HG03025 (cell line): ENCODE measurements around the gene ADAMTS4.

Experiments used
- ATAC-seq: cut with Tn5 transposase; IDR thresholded peaks from one replicate; pipeline ENCODE4 v1.9.1; 2021; ENCODE audit warnings: mild to moderate bottlenecking, moderate library complexity; ENCODE audit not compliant: unreplicated experiment, low FRiP score

ADAMTS4 gene

DNA sequence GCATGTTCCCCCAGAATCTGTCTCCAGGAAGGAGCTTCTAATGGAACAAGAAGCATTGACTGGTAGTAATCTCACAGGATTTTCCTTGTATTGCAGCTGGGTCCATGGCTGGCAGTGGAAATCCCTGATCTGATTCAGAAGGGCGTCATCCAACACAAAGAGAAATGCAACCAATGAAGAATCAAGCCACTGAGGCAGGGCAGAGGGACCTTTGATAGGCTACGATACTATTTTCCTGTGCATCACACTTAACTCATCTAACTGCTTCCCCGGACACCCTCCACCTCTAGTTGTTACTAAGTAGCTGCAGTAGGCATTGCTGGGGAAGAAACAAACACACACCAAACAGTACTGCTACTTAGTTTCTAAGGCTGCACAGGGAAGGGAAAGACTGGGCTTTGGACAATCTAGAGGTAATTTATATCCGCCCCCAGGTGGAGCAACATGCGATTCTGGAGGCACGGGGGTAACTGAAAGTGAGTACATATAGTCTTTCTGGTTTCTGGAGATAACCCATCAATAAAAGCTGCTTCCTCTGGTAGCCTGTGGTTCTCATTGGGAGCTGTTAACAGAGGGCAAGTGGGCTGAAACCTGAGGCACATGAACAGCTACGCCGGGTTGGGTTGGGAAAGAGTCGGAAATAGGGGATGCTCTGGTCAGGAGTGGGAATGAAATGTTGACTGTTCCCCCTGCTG, 40.4 kb downstream of the ADAMTS4 start:
- ATAC-seq: no peak

DNA sequence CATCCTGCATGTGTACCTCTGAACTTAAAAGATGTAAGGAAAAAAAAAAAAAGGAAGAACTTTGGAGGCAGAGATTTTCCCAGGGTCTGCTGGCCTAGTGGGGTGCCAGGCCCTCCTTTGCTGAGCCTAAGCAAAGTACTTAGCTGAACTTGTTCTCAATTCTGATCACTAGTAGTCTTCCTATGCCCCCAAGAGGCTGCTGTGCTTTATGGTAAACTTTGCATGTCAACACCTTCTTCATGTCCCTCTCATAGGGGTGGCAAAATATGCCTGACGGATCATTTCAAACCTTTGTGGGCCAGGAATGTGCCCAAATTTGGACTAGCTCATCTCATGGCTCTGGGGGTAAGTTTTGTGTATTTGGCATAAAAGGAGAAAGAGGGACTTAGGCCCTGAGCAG, 41.0 kb downstream of the ADAMTS4 start:
- ATAC-seq: no peak

DNA sequence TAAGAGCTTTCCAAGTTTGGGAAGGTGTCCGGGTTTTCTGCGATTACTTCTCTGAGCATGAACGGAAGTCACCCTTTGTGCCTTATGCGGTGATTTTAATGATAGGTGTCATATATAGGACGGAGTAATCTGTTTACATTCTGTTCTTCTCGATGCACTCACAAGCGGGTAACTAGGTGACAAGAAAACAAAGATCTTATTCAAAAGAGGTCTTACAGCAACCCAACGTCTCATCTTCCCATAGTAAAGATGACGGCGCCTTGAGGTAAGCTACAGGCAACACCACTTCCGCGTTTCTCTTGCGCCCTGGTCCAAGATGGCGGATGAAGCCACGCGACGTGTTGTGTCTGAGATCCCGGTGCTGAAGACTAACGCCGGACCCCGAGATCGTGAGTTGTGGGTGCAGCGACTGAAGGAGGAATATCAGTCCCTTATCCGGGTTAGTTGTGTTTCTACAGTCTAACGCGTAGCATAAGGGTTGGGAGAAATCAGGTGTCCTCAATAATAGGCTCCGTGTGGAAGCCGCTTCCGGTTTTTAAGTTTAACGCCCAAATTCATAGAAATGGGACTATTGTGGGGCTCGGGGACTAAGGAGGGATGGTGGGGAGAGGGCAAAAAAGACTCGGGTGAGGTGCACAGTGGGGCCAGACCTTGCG, 45.0 kb downstream of the ADAMTS4 start, which contains the start of gene UFC1:
TSS of gene UFC1 (plus strand) at position 297 of the 656 bp plus-strand sequence. CDS start at position 317, 20 bp downstream.
- no peak for ATAC-seq

DNA sequence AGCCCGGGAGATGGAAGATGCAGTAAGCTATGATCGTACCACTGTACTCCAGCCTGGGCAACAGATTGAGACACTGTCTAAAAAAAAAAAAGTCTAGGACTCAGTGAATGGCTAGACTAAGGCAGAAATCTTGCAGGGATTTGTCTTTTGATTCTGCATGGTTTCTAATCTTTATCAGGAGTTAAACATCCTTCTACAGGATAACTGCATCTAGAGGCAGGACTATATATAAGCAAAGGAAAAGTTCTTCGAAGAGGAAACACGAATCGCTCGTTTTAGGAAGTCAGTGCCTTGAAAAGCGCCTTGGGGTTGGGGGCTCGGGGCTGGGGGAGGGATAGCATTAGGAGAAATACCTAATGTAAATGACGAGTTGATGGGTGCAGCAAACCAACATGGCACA, 45.7 kb downstream of the ADAMTS4 start:
- no peak for ATAC-seq

DNA sequence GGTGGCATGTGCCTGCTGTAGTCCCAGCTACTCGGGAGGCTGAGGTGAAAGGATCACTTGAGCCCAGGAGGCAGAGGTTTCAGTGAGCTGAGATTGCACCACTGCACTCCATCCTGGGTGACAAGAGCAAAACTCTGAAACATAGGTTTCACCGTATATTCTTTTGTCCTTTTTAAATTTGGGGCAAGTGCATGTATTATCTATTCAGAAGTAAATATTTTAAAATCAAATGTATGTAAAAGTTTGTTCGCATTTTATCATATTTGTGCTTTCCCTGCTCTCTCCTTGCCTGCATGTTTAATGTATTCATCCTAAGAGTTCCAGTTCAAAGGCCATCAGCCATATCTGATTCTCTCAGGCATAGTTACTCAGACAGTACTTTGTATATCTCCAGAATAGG, 53.0 kb downstream of the ADAMTS4 start:
- no peak for ATAC-seq

DNA sequence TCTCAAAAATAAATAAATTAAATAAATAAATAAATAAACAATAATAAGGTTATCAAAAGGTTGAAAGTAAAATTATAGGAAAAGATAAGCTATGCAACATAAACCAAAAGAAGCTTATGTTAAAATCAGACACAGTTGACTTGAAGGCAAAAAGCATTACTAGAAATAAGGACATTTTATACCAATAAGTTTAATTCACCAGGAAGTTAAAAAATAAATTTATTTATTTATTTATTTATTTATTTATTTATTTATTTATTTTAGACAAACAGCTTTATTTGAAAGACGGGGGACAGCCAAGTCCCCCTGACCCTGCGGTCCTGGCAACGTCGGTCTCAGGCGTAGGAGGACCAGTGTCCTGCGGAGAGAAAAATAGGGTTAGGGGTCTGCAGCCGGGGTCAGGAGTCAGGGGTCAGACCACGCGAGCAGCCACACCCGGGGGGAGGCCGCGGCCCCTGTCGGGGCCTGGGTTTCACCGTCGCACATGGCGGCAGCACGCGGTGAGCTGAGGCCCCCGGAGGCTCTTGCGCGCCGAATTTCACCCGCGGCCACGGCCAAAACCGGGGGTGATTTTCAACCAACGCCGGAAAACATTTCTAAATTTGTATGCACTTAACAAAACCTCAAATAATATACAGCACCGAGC, 58.0 kb downstream of the ADAMTS4 start:
- no peak for ATAC-seq

DNA sequence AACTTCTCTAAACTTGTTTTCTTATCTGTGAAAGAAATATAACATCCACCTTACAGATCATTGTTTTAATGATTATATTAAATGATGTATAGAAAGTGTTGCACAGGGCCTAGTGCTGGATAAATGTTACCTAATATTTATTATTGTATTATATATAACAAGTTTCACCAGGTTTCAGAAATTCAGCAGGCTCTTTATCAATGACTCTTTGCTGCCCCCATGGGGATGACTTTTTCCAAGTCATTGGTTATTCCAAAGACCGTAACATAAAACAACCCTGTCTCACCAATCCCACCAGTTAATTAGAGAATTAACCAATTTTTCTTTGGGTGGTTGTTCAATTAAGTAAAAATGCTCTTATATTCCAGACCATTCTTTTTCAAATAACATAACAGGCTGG, 59.1 kb downstream of the ADAMTS4 start:
- ATAC-seq: no peak

DNA sequence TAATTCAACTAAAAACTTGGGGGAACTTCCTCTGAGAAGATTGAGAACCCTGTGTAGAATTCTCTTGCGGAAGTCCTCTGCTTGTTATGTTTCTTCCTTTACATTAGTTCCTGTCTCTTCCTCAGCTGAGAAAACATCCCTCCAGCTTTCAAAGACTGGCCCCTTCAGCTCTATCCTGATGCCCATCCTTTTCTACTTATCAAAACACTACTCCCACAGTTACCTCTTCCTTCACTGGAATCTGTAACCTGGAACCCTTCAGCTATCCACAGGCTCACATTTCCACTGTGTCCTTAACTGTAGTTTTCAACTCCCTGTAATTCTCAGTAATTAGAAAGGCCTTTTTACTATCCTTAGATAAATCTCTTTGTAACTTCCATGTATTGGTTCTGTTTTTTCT, 60.4 kb downstream of the ADAMTS4 start:
- no peak for ATAC-seq

DNA sequence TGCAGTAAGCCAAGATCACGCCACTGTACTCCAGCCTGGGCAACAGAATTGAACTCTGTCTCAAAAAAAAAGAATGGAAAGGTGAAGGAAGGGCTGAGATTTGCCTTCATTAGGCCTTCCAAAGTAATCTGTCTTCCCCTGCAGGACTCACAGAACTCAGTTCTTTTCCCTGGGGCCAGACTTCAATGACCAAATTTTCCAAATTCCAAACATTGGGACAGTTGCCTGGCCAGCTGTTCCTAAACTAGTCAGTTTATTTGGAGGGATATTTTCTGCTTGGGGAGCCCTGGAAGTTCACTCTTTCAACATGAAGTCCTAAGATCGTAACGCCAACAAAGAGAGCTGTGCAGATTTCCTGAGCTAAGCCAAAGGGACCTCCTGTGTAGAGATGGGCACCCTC, 61.0 kb downstream of the ADAMTS4 start:
- ATAC-seq: no peak
